NCI-H2029 (cell line): Measurements from ENCODE around the gene ZNF516.

Experiments
- DNase-seq: peaks from one replicate; lab custom pipeline; 2025; lab: John Stamatoyannopoulos, UW

The ZNF516 gene

DNA sequence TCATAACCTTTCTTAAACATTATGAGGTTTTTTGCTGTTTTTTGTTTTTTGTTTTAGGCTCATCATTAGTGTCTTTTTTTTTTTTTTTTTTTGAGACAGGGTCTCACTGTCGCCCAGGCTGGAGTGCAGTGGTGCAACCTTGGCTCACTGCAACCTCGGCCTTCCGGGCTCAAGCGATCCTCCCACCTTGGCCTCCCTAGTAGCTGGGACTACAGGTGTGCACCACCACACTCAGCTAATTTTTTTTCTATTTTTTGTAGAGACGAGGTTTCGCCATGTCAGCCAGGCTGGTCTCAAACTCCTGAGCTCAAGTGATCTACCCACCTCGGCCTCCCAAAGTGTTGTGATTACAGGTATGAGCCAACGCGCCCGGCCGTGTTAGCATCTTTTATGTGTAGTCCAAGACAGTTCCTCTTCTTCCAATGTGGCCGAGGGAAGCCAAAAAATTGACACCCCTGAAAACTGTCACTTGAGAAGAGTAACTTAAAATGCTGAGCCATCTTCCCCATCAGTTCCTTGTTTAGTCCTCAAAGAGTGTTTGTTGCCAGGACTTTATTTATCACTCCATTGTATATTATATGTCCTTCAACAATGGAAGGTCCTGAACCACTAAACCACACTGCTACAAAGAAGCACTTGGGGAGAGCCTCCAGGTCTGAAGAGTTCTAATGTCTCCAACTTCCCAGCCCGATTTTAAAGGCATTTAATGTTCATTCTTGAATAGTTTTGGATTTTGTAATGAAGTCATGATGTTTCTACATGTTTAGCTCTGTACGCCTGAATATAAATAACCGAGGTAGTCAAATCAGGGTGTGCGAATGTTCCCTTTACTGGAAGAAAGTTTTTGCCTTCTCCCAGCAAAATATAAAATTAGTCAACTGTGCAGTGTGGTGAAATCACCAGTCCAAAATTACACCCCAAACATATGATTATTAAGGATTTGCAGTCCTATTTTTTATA, 26.4 kb downstream of the ZNF516 start:
- DNase-seq: no peak

DNA sequence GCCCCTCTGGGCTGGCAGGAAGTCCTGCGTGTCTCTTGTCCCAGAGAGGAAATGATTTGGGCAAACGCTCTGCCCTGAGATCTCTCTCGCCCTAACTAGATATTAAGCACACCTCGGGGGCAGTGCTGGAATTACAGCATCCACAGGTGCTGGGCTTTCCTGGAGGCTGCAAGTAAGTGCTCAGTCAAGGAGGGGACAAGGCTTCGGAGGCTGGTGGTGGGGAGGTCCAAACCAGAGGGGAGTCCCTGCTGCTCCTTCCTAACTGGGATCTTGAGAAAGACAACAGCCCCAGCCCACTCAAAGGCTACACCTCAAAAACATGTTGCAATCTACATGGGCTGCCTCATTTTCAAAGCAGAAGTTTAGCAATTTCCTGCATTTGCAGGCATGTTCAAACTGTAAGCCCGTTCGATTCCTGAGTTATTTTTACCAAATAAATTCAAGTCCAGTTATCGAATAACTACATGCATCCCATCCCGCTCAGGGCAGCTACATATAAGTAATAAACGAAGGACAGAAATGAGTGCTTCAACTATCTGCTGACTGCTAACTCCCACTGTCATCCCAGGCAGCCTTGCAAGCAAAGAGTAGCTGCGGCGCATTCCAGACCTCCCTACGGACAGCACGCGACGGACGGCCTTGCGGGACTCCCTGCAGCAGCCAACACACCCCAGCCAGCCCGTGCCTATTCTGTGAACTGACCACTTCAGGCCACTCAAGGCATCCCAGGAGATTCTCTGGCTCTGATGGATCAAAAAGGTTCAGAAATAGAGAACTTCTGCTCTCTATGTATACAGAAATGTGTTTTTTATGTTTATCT, 27.5 kb downstream of the ZNF516 start:
- DNase-seq: no peak

DNA sequence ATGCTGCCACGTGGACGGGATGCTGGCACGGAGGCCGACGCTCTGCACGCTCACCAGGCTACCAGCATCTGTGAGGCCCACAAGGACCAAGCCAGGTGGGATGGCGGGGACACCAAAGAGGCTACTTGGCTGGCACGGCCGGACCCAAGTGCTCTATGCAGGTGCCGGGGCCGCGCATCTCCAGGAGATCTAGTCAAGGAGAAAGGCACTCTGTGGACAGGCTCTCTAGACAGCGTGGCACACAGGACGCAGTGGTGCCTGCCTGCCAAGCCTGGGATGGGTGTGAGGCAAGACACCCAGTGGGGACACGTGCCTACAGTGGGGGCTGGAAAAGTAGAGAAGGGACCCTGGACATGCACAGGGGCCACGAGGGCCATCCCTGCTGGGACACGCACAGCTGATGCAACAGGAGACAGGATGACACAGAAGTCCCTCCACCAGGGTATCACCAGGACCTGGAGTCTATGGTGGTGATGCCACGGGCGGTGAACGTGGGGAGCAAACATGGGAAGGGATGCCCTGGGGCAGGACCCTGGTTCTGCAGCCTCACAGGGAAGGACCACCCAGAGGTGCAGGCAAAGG, 28.5 kb downstream of the ZNF516 start:
- DNase-seq: no peak

DNA sequence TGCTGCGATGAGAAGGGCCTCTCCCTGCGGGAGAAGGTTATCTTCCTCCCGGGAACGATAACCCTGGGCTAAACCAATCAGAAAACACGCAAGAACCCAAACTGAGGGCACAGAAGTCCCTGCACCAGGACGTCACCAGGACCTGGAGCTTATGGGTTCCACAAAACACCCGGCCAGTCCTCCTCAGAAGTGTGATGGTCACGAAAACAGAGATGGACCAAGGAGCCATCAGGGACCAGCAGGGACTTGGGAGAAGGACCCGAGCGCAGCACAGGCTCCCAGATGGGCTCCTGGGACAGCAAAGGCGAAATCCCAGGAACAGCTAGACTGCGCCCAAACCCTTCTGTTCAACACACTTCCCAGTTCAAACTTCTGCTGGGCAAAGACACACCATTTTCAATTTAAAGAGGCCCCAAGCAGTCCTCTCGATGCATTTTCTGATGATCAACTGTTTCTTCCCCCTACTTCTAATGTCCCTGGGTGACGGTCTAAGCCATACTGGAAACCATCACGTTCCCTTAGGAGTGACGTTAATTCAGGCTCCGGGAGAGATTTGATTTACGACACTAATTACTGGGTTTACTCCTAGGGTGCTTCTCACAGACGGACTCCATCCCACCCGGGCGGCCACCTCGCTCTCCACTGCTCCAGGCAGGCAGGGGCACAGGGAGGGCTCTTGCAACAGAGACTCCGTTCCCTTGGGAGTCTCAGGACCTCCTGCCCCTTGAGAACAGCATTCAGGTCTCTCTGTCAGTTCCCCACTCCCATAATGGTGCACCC, 29.2 kb downstream of the ZNF516 start:
- DNase-seq: no peak

DNA sequence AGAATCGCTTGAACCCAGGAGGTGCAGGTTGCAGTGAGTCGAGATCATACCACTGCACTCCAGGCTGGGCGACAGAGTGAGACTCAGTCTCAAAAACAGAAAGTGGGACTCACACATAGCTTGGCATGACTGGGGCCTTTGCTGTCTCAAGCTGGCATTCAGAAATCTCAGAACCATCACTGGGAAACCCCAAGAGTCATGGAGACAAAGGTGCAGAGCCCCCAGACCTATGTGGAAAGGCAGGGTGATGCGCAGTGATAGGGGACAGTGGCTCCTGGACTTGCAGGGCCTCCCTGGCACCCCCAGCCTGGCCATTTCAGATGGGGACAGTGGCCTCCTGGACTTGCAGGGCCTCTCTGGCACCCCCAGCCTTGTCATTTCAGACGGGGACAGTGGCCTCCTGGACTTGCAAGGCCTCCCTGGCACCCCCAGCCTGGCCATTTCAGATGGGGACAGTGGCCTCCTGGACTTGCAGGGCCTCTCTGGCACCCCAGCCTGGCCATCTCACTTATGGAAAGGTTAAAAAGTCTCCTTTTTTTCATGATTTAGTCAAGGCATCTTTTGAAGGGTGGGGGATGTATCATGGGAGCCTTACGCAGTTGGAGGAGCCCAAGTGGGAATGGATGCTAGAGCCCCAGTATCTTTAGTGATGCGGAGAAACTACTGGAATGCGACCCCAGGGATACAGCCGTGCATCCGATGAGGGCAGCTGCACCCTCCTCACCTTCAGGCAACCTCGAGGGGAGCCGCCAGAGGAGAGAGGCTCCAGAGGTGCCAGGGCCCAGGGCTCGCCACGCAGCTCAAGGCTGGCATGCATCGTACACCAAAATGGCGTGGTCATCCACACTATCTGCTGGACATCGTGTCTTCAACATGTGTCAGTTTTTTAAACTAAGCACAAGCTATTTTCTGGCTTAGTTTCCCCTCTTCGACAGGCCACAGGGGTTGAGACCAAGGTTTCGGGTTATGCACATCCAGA, 30.5 kb downstream of the ZNF516 start:
- no peak for DNase-seq

DNA sequence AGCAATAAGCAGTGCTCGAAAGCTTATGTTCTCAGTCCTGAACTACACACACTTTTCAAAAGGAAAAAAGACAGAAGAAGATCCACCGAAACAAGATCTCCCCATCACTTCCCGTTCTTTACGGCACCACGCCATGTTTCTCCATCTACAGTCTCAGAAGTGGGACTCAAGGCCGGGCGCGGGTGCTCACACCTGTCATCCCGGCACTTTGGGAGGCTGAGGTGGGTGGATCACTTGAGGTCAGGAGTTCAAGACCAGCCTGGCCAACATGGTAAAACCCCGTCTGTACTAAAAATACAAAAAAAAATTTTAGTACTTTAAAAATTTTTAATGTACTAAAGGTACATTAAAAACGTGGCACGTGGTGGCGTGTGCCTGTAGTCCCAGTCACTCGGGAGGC, 31.2 kb downstream of the ZNF516 start:
- DNase-seq: no peak

DNA sequence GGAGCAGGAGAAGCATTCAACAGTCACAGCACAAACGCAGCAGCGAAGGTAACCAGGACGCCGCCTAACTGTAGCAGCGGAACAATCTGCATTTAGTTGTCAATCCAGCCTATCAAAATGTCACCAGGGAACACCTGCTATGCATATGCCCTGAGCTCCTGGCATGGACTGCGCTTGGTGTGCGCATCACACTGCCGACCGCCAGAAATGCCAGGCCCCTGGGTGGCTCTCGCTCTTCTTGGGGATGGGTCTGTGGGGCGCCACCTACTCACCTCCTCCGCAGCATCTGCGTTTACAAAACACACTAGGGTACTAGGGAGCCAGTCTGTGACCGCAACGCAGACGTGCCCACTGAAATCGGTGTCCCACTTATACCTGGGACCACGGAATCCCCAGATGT, 31.7 kb downstream of the ZNF516 start:
- no peak for DNase-seq

DNA sequence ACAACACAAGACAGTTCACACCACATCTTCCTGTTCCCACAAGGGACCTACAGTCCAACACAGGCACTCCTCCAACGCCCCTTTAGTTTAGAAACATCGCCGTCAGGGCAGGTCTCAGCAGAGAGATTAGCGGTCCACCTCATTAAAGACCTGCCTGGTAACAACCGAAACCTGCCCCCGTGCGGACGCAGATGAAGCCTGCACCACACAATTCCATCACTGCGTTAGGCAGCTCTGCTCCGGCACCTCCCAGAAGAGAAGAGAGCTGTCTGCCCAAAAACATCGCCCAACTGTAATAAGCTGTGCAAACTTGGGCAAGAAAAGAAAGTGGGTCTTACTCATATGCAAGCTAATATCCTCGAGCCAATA, 32.7 kb downstream of the ZNF516 start:
- no peak for DNase-seq

DNA sequence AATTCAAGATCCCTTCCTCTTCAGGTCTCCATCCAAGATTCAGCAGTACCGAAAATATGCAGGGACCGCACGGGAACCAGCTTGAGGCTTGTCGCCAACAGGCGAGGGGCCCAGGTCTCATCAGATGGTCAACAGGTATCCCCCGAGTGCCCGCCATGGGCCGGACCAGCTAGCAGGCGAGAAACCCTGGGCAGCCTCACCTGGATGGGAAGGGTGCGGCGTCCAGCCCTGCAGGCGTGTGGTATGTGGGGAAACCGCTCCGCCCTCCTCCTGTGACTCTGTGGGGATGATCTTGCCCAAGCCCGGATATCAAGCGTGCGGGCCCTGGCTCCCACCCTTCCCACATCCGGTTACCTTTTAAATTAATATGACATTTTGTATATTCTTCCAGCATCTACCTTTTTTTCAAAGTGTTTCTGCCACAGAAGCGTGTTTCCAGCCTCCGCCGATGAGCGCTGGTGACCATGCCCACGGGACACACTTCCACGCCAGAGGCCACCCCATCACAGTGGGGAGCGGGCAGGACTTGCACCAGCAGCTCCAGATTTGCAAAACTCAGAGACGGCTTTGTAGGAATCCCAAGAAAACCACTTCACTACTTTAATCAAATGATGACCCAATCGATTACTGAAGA, 33.2 kb downstream of the ZNF516 start:
- no peak for DNase-seq

DNA sequence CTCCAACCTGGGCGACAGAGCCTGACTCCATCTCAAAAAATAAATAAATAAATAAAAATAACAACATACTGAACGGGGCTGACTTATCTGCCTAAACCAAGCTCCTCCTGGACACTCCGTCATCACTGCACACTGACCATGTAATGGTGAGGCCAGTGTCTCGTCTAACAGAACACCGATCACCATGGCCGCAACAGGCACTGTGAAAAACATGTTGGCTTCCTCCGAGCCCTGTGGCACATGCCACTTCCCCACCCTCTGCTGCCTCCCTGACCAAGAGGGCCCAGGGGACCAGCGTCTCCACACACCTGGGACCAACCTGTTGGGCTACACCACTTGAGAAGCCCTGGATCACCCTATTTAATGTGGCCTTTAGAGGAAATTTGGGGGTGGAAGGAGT, 33.9 kb downstream of the ZNF516 start:
- no peak for DNase-seq

DNA sequence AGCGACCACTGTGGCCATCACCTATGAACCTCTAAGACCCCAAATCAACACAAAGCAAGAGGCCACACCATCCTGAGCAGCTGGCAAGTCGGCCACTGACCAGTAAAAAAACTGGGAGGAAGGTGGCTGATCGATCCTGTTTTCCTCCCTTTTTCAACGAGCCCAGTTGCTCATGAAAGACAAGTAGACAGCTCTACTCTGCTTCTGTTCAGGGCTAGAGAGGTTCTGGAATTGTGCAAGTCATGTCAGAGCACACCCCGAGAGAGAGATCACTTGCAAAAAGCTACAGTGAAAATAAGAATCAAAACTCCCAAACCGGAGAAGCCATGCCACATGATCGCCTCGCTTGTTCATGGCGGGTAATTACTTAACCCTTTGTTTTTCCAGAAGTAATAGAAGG, 34.6 kb downstream of the ZNF516 start:
- DNase-seq: no peak

DNA sequence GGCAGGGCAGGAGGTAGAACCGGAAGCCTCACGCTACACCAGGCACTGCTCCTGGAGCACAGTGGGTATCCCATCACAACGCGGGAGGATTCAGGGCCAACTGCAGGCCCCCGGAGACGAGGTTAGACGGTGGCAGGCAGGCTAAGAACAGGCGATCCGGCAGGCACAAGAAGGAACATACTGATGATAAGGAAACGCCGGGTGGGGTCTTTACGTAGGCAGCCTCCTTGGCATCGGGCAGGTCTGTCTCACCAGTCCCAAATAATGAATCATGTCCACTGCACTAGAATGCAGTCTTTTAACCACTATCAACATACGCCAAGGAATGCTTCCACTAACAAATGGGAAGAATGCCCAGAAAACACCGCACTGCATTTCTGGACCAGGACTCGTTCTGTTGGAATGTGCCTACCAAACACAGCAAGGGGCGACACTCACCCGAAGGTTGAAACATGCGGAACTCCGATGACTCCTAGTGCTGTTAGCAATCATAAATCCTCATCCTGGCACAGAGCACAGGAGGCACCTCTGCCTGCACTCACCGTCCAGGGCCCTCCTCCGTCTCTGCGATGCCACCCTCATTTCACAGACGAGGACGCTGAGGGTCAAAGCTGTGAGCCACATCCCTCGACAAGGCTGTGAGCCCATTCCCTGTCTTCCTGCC, 35.2 kb downstream of the ZNF516 start:
- no peak for DNase-seq

DNA sequence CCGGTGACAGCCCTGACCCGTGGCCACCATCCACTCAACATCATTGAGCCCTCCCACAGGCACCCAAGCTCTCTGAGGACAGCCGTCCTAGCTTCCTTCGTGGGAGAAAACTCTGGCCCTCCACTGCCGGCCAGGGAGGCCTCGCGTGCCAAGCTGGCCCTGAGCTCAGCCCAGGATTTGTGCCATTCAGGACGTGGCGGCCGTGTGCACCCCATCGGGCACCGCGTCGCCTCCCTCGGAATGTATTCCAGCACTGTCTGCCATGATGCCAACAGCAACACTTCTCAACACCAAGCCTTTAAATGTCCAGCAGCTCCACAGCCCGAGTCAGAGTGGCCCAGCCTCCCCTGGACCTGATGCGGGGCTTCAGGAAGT, 35.7 kb downstream of the ZNF516 start:
- no peak for DNase-seq

DNA sequence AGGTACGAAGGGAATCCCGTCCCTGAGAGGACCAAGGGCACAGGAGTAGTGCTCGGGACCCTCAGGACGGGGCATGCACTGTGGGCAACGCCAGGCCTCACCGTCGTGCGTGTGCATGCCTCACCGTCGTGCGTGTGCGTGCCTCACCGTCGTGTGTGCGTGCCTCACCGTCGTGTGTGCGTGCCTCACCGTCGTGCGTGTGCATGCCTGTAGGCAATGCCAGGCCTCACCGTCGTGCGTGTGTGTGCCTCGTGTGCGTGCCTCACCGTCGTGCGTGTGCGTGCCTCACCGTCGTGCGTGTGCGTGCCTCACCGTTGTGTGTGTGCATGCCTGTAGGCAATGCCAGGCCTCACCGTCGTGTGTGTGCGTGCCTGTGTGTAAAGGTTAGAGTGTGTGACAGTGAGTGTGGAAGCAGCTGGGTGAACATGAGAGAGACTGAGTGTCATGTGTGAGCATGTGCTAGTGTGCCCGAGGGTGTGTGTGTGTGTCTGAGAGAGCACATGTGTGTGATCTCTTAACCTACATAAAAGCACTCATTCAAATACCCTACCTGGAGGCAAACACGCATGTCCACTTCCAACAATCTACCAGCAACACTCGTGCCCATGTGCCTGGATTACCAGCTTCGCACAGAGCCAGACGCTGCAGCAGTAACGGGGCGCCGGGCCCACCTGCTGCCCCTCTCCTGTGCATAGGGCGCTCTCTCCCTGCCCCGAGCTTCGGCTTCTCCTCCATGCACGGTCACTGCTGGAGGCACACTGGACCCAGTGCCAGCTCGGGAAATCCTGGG, 36.3 kb downstream of the ZNF516 start:
- no peak for DNase-seq

DNA sequence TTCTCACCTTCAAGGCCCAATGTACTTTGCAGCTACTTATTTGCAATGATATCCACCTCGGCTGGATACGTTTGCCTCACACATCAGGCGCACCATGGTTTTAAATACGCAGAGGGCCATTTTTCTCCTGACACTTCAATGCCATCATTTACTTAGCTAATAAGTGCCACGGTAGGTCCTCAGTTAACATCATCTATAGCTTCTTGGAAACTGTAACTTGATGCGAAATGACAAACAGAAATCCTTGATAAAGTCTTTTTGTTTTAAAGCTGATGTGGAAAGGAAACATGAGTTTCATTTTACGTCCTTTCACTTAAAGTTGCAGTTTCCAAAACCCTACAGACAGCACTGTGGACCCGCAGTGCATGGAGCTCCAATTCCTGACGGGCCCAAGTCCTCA, 37.1 kb downstream of the ZNF516 start:
- no peak for DNase-seq

DNA sequence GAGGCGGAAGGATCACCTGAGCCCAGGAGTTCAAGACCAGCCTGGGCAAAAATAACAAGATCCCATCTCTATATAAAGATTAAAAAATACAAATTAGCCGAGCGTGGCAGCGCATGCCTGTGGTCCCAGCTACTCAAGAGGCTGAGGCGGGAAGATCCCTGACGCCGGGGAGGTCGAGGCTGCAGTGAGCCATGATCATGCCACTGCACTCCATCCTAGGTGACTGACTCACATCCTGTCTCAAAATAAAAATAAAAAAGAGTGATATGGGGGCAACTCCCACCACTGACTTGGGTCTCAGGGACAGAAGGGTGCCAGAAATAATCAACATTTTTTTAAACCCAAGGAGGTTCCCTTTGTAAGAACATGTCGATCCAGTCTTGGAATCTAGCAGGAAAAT, 37.6 kb downstream of the ZNF516 start:
- no peak for DNase-seq

DNA sequence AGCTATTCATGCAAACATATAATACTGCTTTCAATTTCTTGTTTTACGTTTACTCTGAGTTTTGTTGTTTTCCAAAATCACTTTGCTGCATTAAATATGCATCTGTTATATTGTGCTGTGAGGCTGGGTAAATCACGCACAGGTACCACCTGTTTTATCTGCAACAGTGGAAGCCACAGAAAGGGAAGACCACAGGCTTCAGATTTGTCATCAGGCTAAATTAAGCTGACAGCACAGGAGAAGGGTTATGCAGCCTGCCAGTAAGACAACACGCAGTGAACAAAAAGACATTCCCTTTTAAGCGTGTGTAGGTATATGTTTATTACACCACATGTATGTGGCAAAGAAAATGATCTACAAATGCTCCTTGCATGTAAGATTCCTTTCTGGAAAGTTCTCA, 38.2 kb downstream of the ZNF516 start:
- no peak for DNase-seq

DNA sequence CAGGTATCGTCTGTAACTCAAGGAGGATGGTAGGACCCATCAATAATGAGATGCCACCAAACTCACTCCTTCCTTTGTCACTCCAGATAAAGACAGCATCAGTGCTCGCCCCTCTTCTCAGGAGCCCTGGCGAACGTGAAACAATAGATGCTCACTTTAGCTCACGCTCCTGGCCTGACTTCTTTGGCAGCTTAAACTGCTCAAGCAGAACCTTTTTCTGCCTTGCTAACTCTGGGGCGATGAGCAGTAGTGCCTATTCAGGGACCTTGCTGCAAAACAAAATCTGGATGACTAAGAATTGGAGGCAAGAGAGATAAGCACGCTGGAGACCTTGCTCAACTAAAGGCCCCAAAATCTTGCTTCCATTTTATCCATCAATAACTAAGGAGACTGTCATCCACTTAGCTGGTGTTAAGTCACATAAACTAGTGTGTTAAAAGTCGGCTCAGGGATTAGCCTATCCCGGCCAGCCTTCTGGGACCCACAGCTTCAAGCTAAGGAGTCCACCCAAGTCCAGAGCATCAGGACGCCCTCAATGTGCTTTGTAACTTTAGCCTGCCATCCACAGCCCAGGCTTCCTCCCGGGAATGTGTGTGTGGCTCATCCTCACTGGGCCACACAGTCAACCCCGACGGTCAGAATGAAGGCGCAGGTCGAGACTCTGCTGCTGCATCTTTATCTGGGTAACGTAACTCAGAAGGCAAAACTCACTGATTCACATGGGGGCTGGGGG, 38.9 kb downstream of the ZNF516 start:
- no peak for DNase-seq
